Measurements from ENCODE around the gene CCDC60. TPM values are rescaled to one million over a fixed set of nuclear protein-coding genes. Genes with fewer than 3 reads are reported as not detected.

The CCDC60 gene
- total and polyA plus RNA-seq, 10 donors: not detected

DNA sequence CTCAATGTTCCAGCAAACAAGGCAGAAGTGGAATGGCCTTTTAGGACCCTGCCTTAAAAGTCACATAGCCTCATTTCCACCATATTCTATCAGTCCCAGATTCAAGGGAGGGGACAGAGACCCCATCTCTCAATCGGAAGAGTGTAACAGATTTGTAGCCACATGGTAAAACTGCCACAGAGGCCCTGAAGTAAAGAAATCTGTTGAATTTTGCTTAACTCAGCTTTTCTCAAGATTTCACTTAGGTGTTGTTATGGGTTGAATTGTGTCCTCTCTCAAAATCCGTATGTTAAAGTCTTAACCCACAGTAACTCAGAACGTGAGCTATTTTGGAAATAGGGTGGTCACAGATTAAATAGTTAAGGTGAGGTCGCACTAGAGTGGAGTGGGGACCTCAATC, 22.7 kb upstream of the CCDC60 start:
- TF ChIP-seq, protein P1, sequence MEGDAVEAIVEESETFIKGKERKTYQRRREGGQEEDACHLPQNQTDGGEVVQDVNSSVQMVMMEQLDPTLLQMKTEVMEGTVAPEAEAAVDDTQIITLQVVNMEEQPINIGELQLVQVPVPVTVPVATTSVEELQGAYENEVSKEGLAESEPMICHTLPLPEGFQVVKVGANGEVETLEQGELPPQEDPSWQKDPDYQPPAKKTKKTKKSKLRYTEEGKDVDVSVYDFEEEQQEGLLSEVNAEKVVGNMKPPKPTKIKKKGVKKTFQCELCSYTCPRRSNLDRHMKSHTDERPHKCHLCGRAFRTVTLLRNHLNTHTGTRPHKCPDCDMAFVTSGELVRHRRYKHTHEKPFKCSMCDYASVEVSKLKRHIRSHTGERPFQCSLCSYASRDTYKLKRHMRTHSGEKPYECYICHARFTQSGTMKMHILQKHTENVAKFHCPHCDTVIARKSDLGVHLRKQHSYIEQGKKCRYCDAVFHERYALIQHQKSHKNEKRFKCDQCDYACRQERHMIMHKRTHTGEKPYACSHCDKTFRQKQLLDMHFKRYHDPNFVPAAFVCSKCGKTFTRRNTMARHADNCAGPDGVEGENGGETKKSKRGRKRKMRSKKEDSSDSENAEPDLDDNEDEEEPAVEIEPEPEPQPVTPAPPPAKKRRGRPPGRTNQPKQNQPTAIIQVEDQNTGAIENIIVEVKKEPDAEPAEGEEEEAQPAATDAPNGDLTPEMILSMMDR (IDR thresholded peaks at IDR 0.05 in 8 of 11, conservative IDR thresholded peaks at IDR 0.05 in 3 of 11): no peak
- TF ChIP-seq POLR2AphosphoS5 (IDR thresholded peaks at IDR 0.05): no peak
- no peak overlapping the region for H3K4me3 ChIP-seq
- no peaks in the 10 kb centered on the region for H3K9me3 ChIP-seq
- no peaks in the 10 kb centered on the region for H3K4me1 ChIP-seq
- no peak overlapping the region for H3K27ac ChIP-seq
- no peaks in the 10 kb centered on the region for H3K36me3 ChIP-seq
- WGBS, 5 donors: 57 to 83% (median 73%) methylated on average over 4 of the region's 4 CpGs
- no peak for DNase-seq
- intact Hi-C loops (cut with DNase I; ENCODE audit: low total_unique reads): no loop called here
- no peaks in the 10 kb centered on the region for H3K27me3 ChIP-seq (replicated peaks in 1 of 7)

DNA sequence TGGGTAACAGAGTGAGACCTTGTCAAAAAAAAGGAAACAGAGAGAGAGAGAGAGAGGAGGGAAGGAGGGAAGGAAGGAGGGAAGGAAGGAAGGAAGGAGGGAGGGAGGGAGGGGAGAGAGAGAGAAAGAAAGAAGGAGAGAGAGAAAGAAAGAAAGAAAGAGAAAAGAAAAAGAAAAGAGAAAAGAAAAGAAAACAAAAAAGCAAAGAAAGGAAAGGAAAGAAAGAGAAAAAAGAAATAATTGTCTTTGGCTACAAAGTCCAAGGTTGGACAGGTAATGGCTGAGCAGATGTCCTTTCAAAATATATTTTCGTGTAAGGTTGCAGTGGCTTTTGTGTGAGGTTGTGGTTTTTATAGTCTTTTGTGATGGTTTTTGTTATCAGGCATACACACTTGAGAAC, 21.6 kb upstream of the CCDC60 start:
- intact Hi-C loops (cut with DNase I; ENCODE audit: low total_unique reads): no loop called here
- H3K9me3 ChIP-seq: no peaks in the 10 kb centered on the region
- H3K4me3 ChIP-seq: no peak overlapping the region
- DNase-seq: no peak
- no peak overlapping the region for H3K27ac ChIP-seq
- H3K36me3 ChIP-seq: no peaks in the 10 kb centered on the region
- no peaks in the 10 kb centered on the region for H3K27me3 ChIP-seq (replicated peaks in 1 of 7)
- 48 to 58% (median 55%) methylated on average over 1 of the region's 1 CpG for WGBS, 5 donors
- TF ChIP-seq POLR2A (IDR thresholded peaks at IDR 0.05) (no peak), POLR2AphosphoS5 (IDR thresholded peaks at IDR 0.05) (no peak)
- TF ChIP-seq, protein P1 (IDR thresholded peaks at IDR 0.05 in 8 of 11, conservative IDR thresholded peaks at IDR 0.05 in 3 of 11): no peak
- no peaks in the 10 kb centered on the region for H3K4me1 ChIP-seq

DNA sequence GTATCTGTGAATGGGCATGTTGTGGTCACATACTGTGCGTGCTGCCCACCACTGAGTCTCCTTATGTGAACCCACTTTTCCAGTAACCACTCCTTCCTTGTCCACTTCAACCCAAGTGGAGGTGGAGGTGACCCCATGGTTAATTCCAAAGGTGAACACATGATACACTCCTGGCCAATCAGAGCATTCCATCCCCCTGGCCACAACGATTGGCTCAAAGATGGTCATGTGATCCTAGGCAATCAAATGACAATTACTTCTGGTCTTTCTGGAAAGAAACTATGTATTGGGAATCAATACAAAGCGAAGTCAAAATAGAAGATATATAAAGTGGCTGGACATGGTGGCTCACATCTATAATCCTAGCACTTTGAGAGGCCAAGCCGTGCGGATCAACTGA, 20.2 kb upstream of the CCDC60 start:
- no peak overlapping the region for H3K4me3 ChIP-seq
- H3K36me3 ChIP-seq: no peaks in the 10 kb centered on the region
- TF ChIP-seq, protein P1 (IDR thresholded peaks at IDR 0.05 in 8 of 11, conservative IDR thresholded peaks at IDR 0.05 in 3 of 11): no peak
- no peak for TF ChIP-seq POLR2AphosphoS5 (IDR thresholded peaks at IDR 0.05)
- no peak for TF ChIP-seq POLR2A (IDR thresholded peaks at IDR 0.05)
- no peaks in the 10 kb centered on the region for H3K27me3 ChIP-seq (replicated peaks in 1 of 7)
- DNase-seq: no peak
- no peaks in the 10 kb centered on the region for H3K4me1 ChIP-seq
- intact Hi-C loops (cut with DNase I; ENCODE audit: low total_unique reads): no loop called here
- WGBS, 5 donors: 88 to 95% (median 94%) methylated on average over 5 of the region's 5 CpGs
- H3K9me3 ChIP-seq: no peaks in the 10 kb centered on the region
- H3K27ac ChIP-seq: no peak overlapping the region

DNA sequence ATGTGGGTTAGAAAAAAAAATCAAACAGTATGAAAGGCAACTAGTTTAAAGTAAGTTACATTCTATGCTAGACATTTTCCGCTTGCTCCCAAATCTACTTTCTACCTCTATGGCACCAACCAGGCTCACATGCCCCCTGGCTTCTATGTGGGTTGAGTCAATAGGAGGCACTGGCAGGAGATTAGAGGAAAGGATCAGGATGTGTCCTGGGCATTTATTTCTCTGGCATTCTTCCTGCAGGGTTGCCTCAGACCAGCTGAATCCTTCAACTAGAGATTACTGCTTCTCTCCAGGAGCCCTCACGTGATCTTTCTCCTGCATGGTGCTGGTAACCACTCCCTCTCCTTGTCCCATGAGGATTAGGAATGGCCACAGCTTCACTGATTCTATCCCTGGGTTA, 14.9 kb upstream of the CCDC60 start:
- Histone ChIP-seq H3K36me3 (no peaks in the 10 kb centered on the region), H3K27ac (no peak overlapping the region), H3K4me1 (no peaks in the 10 kb centered on the region), H3K4me3 (no peak overlapping the region), H3K9me3 (no peaks in the 10 kb centered on the region), H3K27me3 (replicated peaks in 1 of 7) (no peaks in the 10 kb centered on the region)
- intact Hi-C loops (cut with DNase I; ENCODE audit: low total_unique reads): no loop called here
- no peak for DNase-seq
- TF ChIP-seq, protein P1 (IDR thresholded peaks at IDR 0.05 in 8 of 11, conservative IDR thresholded peaks at IDR 0.05 in 3 of 11): no peak
- no peak for TF ChIP-seq POLR2A (IDR thresholded peaks at IDR 0.05)
- no peak for TF ChIP-seq POLR2AphosphoS5 (IDR thresholded peaks at IDR 0.05)
- WGBS, 5 donors: 62 to 75% (median 73%) methylated on average over 2 of the region's 2 CpGs
